HEK293 (cell line): Measurements from ENCODE around the gene AGAP5.
A peak's percentile ranks its signal among the peaks of the same experiment; 100 is the strongest.

Experiments
- GLI4 ChIP-seq: fragments of 450-650 bp; formaldehyde crosslinking; IDR thresholded peaks from 2 replicates; pipeline ENCODE4 v1.5.1; 2016; ENCODE audit warnings: missing biosample characterization, missing genetic modification characterization
- HOXD13 ChIP-seq: sonication (generic); formaldehyde crosslinking; IDR thresholded peaks from 2 replicates; pipeline ENCODE4 v1.8.0; 2022; ENCODE audit warnings: missing genetic modification reagents, borderline replicate concordance
- MZF1 ChIP-seq: fragments of 450-650 bp; formaldehyde crosslinking; IDR thresholded peaks from 2 replicates; pipeline ENCODE4 v1.5.1; 2017; ENCODE audit warnings: missing biosample characterization, missing genetic modification characterization, borderline replicate concordance
- SCRT1 ChIP-seq: fragments of 450-650 bp; formaldehyde crosslinking; IDR thresholded peaks from 2 replicates; pipeline ENCODE4 v1.5.1; 2016; ENCODE audit warnings: missing biosample characterization, missing genetic modification characterization, borderline replicate concordance
- TRIM28 ChIP-seq: IDR thresholded peaks from 2 replicates; pipeline ENCODE4 v1.6.1; 2011; ENCODE audit warnings: low read length, control low read depth, borderline replicate concordance
- YY2 ChIP-seq: fragments of 450-650 bp; formaldehyde crosslinking; IDR thresholded peaks from 2 replicates; pipeline ENCODE4 v1.5.1; 2016; ENCODE audit warnings: missing biosample characterization, missing genetic modification characterization
- ZNF146 ChIP-seq: fragments of 450-650 bp; formaldehyde crosslinking; IDR thresholded peaks from 2 replicates; pipeline ENCODE4 v1.5.1; 2016; ENCODE audit warnings: missing biosample characterization, missing genetic modification characterization
- ZNF169 ChIP-seq: fragments of 450-650 bp; formaldehyde crosslinking; IDR thresholded peaks from 2 replicates; pipeline ENCODE4 v1.5.1; 2016; ENCODE audit warnings: missing biosample characterization, missing genetic modification characterization
- ZNF19 ChIP-seq: fragments of 450-650 bp; formaldehyde crosslinking; IDR thresholded peaks from 2 replicates; pipeline ENCODE4; 2016; ENCODE audit warnings: missing biosample characterization, missing genetic modification characterization, low read depth
- ZNF202 ChIP-seq: fragments of 450-650 bp; formaldehyde crosslinking; IDR thresholded peaks from 2 replicates; pipeline ENCODE4 v1.5.1; 2016; ENCODE audit warnings: missing biosample characterization, missing genetic modification characterization, borderline replicate concordance
- ZNF211 ChIP-seq: fragments of 450-650 bp; formaldehyde crosslinking; IDR thresholded peaks from 2 replicates; pipeline ENCODE4 v1.5.1; 2016; ENCODE audit warnings: low read depth, missing biosample characterization, missing genetic modification characterization
- ZNF221 ChIP-seq: fragments of 450-650 bp; formaldehyde crosslinking; IDR thresholded peaks from 2 replicates; pipeline ENCODE4 v1.5.1; 2017; ENCODE audit warnings: missing biosample characterization, missing genetic modification characterization, borderline replicate concordance
- ZNF266 ChIP-seq: fragments of 450-650 bp; formaldehyde crosslinking; IDR thresholded peaks from 2 replicates; pipeline ENCODE4 v1.5.1; 2016; ENCODE audit warnings: missing biosample characterization, missing genetic modification characterization, low read depth
- ZNF292 ChIP-seq: fragments of 450-650 bp; formaldehyde crosslinking; IDR thresholded peaks from 2 replicates; pipeline ENCODE4 v1.5.1; 2016; ENCODE audit warnings: low read depth, missing biosample characterization, missing genetic modification characterization, borderline replicate concordance
- ZNF350 ChIP-seq: fragments of 450-650 bp; formaldehyde crosslinking; IDR thresholded peaks from 2 replicates; pipeline ENCODE4 v1.5.0; 2017; ENCODE audit warnings: missing biosample characterization, mild to moderate bottlenecking, missing genetic modification characterization
- ZNF354C ChIP-seq: fragments of 450-650 bp; formaldehyde crosslinking; IDR thresholded peaks from 2 replicates; pipeline ENCODE4 v1.5.1; 2016; ENCODE audit warnings: missing biosample characterization, missing genetic modification characterization, low read depth, borderline replicate concordance
- ZNF423 ChIP-seq: fragments of 450-650 bp; formaldehyde crosslinking; IDR thresholded peaks from 2 replicates; pipeline ENCODE4 v1.5.1; 2016; ENCODE audit warnings: missing biosample characterization, missing genetic modification characterization
- ZNF544 ChIP-seq: fragments of 450-650 bp; formaldehyde crosslinking; IDR thresholded peaks from 2 replicates; pipeline ENCODE4 v1.5.0; 2017; ENCODE audit warnings: missing biosample characterization, missing genetic modification characterization
- ZNF561 ChIP-seq: fragments of 450-650 bp; IDR thresholded peaks from 2 replicates; pipeline ENCODE4 v1.5.1; 2018; ENCODE audit warnings: missing biosample characterization, missing genetic modification characterization, borderline replicate concordance
- ZNF596 ChIP-seq: fragments of 450-650 bp; IDR thresholded peaks from 2 replicates; pipeline ENCODE4 v1.5.0; 2018; ENCODE audit warnings: missing biosample characterization, mild to moderate bottlenecking, missing genetic modification characterization, moderate library complexity
- ZNF600 ChIP-seq: fragments of 450-650 bp; formaldehyde crosslinking; IDR thresholded peaks from 2 replicates; pipeline ENCODE4 v1.5.1; 2016; ENCODE audit warnings: missing biosample characterization, missing genetic modification characterization
- ZNF610 ChIP-seq: fragments of 450-650 bp; formaldehyde crosslinking; IDR thresholded peaks from 2 replicates; pipeline ENCODE4 v1.5.1; 2016; ENCODE audit warnings: missing biosample characterization, missing genetic modification characterization, borderline replicate concordance
- ZNF623 ChIP-seq: fragments of 450-650 bp; formaldehyde crosslinking; IDR thresholded peaks from 2 replicates; pipeline ENCODE4 v1.5.1; 2016; ENCODE audit warnings: missing biosample characterization, missing genetic modification characterization
- ZNF777 ChIP-seq: fragments of 450-650 bp; formaldehyde crosslinking; IDR thresholded peaks from 2 replicates; pipeline ENCODE4 v1.5.1; 2017; ENCODE audit warnings: missing biosample characterization, missing genetic modification characterization, borderline replicate concordance
- ZNF843 ChIP-seq: fragments of 450-650 bp; formaldehyde crosslinking; IDR thresholded peaks from 2 replicates; pipeline ENCODE4 v1.5.1; 2016; ENCODE audit warnings: missing biosample characterization, missing genetic modification characterization
- TF ChIP-seq, protein P1 (sequence below): fragments of 450-650 bp; formaldehyde crosslinking; IDR thresholded peaks from 2 replicates; pipeline ENCODE4 v1.5.1; 2016; ENCODE audit warnings: missing biosample characterization, missing genetic modification characterization, borderline replicate concordance
- TF ChIP-seq, protein P2 (sequence below): fragments of 450-650 bp; formaldehyde crosslinking; IDR thresholded peaks from 2 replicates; pipeline ENCODE4 v1.5.1; 2016; ENCODE audit warnings: missing biosample characterization, missing genetic modification characterization
- TF ChIP-seq, protein P3 (sequence below): fragments of 450-650 bp; formaldehyde crosslinking; optimal IDR thresholded peaks from 2 replicates; pipeline ENCODE3; 2016; ENCODE audit warnings: missing biosample characterization, mild to moderate bottlenecking, missing genetic modification characterization
- TF ChIP-seq, protein P4 (sequence below): sonication (generic); formaldehyde crosslinking; IDR thresholded peaks from 2 replicates; pipeline ENCODE4 v1.8.1; 2022; ENCODE audit warnings: mild to moderate bottlenecking, moderate library complexity, missing genetic modification reagents

The AGAP5 gene

DNA sequence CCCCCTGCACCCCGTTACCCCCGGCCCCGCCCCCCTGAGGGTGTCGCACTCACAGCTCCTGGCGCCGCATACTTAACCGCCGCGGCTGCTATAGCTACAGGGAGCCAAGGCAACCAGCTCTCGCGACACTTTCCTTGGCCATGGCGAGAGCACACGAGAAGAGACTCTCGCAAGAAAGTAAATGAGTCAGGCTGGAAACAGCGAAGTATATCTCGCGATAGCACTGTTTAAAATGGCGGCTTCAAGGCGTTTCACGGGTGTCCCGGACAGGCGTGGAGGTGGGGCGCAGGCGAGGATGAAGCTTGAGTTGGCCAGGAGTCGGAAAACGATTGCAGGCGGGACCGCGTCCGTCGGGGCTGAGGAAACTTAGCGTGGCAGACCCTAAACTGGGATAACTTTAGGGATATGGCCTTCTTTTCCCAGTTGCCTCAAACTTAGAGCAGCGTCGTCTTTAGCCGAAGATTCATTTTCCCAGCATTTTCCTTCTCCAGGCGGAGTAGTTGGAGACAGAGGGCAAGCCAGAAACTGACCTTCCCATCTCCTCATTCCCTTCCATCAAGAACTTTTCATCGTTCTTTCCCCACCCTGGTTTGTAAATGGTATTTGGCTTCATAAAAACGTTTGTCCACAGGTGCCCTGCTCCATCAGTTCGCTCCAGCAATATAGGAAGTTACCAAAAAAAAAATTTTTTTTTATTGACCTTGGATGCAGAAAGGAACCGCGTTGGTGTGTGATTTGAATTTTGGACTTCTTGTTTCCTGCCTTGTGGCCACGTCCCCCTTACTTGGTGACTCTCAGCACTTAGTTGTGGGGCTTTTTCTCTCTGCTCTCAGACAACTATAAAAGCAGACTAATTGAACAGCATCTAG is 71.8 kb downstream of the AGAP5 start (continued):
- TF ChIP-seq, protein P1, sequence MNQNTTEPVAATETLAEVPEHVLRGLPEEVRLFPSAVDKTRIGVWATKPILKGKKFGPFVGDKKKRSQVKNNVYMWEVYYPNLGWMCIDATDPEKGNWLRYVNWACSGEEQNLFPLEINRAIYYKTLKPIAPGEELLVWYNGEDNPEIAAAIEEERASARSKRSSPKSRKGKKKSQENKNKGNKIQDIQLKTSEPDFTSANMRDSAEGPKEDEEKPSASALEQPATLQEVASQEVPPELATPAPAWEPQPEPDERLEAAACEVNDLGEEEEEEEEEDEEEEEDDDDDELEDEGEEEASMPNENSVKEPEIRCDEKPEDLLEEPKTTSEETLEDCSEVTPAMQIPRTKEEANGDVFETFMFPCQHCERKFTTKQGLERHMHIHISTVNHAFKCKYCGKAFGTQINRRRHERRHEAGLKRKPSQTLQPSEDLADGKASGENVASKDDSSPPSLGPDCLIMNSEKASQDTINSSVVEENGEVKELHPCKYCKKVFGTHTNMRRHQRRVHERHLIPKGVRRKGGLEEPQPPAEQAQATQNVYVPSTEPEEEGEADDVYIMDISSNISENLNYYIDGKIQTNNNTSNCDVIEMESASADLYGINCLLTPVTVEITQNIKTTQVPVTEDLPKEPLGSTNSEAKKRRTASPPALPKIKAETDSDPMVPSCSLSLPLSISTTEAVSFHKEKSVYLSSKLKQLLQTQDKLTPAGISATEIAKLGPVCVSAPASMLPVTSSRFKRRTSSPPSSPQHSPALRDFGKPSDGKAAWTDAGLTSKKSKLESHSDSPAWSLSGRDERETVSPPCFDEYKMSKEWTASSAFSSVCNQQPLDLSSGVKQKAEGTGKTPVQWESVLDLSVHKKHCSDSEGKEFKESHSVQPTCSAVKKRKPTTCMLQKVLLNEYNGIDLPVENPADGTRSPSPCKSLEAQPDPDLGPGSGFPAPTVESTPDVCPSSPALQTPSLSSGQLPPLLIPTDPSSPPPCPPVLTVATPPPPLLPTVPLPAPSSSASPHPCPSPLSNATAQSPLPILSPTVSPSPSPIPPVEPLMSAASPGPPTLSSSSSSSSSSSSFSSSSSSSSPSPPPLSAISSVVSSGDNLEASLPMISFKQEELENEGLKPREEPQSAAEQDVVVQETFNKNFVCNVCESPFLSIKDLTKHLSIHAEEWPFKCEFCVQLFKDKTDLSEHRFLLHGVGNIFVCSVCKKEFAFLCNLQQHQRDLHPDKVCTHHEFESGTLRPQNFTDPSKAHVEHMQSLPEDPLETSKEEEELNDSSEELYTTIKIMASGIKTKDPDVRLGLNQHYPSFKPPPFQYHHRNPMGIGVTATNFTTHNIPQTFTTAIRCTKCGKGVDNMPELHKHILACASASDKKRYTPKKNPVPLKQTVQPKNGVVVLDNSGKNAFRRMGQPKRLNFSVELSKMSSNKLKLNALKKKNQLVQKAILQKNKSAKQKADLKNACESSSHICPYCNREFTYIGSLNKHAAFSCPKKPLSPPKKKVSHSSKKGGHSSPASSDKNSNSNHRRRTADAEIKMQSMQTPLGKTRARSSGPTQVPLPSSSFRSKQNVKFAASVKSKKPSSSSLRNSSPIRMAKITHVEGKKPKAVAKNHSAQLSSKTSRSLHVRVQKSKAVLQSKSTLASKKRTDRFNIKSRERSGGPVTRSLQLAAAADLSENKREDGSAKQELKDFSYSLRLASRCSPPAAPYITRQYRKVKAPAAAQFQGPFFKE, result no peak
- TF ChIP-seq ZNF266 (tag by site-specific recombination) (peak; percentile 98), ZNF354C (tag by site-specific recombination) (no peak), ZNF610 (tag by site-specific recombination) (no peak), ZNF19 (tag by site-specific recombination) (no peak), GLI4 (tag by site-specific recombination) (peak; percentile 54; the same call in 1 of the 2 replicates), ZNF221 (no peak), YY2 (tag by site-specific recombination) (peak; percentile 88), ZNF596 (tag by site-specific recombination) (no peak), ZNF561 (tag by site-specific recombination) (peak; percentile 62; the same call in 1 of the 2 replicates), MZF1 (no peak), ZNF544 (tag by site-specific recombination) (no peak), HOXD13 (no peak), ZNF202 (no peak), ZNF777 (tag by site-specific recombination) (no peak), ZNF623 (tag by site-specific recombination) (no peak; the same call in 1 of the 2 replicates), ZNF600 (tag by site-specific recombination) (no peak), ZNF146 (tag by site-specific recombination) (no peak), ZNF169 (tag by site-specific recombination) (no peak), ZNF423 (tag by site-specific recombination) (no peak), ZNF292 (tag by site-specific recombination) (no peak), ZNF211 (no peak), TRIM28 (no peak), ZNF843 (peak; percentile 57), SCRT1 (tag by site-specific recombination) (no peak), ZNF350 (tag by site-specific recombination) (no peak)
- TF ChIP-seq, protein P2, sequence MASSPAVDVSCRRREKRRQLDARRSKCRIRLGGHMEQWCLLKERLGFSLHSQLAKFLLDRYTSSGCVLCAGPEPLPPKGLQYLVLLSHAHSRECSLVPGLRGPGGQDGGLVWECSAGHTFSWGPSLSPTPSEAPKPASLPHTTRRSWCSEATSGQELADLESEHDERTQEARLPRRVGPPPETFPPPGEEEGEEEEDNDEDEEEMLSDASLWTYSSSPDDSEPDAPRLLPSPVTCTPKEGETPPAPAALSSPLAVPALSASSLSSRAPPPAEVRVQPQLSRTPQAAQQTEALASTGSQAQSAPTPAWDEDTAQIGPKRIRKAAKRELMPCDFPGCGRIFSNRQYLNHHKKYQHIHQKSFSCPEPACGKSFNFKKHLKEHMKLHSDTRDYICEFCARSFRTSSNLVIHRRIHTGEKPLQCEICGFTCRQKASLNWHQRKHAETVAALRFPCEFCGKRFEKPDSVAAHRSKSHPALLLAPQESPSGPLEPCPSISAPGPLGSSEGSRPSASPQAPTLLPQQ (tag by site-specific recombination), result peak; percentile 24; the same call in 1 of the 2 replicates
- TF ChIP-seq, protein P3, sequence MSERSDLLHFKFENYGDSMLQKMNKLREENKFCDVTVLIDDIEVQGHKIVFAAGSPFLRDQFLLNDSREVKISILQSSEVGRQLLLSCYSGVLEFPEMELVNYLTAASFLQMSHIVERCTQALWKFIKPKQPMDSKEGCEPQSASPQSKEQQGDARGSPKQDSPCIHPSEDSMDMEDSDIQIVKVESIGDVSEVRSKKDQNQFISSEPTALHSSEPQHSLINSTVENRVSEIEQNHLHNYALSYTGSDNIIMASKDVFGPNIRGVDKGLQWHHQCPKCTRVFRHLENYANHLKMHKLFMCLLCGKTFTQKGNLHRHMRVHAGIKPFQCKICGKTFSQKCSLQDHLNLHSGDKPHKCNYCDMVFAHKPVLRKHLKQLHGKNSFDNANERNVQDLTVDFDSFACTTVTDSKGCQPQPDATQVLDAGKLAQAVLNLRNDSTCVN, result no peak
- TF ChIP-seq, protein P4, sequence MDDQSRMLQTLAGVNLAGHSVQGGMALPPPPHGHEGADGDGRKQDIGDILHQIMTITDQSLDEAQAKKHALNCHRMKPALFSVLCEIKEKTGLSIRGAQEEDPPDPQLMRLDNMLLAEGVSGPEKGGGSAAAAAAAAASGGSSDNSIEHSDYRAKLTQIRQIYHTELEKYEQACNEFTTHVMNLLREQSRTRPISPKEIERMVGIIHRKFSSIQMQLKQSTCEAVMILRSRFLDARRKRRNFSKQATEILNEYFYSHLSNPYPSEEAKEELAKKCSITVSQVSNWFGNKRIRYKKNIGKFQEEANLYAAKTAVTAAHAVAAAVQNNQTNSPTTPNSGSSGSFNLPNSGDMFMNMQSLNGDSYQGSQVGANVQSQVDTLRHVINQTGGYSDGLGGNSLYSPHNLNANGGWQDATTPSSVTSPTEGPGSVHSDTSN (CRISPR knock-in tag), result 0 out of 2 replicates have a peak, but pooled peaks have one; percentile 48
